CD14-positive monocyte (primary cell): ENCODE data around the gene ATP1A2. TPM values are rescaled to one million over a fixed set of nuclear protein-coding genes. Genes with fewer than 3 reads are reported as not detected.

Experiments used
- DNase-seq, 3 donors: peaks; one replicate each; pipeline ENCODE4 v3.0.0-alpha.2; 2011 to 2022
- H2AFZ ChIP-seq: 2 replicates; pipeline ENCODE4 v1.6.0; 2012; ENCODE audit warnings: mild to moderate bottlenecking, low read depth, low read length, inconsistent platforms; ENCODE audit not compliant: insufficient read depth, poor library complexity, severe bottlenecking
- H3K27ac ChIP-seq, 2 donors: 1 replicate in 1 of 2; 2 replicates in 1 of 2; pipeline ENCODE4 v1.5.1; 2012 to 2013; ENCODE audit warnings: low read length in 2 of 2, control low read depth in 1 of 2, inconsistent platforms in 1 of 2, low read depth in 1 of 2, mild to moderate bottlenecking in 1 of 2
- H3K27me3 ChIP-seq, 2 donors: one replicate each; pipeline versions ENCODE4 v1.6.0 to v1.6.1; 2011 to 2013; ENCODE audit warnings: low read length in 2 of 2; ENCODE audit not compliant: control insufficient read depth in 2 of 2, insufficient read depth in 2 of 2
- H3K36me3 ChIP-seq, 2 donors: replicated peaks in 1 of 2; 1 replicate in 1 of 2; 2 replicates in 1 of 2; pipeline versions ENCODE4 v1.5.1 to v1.6.1; 2012 to 2013; ENCODE audit warnings: low read length in 2 of 2, control low read depth in 1 of 2, inconsistent platforms in 1 of 2, mild to moderate bottlenecking in 1 of 2; ENCODE audit not compliant: insufficient read depth in 2 of 2, control insufficient read depth in 1 of 2
- H3K4me1 ChIP-seq, 2 donors: 1 replicate in 1 of 2; 2 replicates in 1 of 2; pipeline versions ENCODE4 v1.5.1 to v1.6.1; 2012 to 2013; ENCODE audit warnings: low read length in 2 of 2, control low read depth in 1 of 2, inconsistent platforms in 1 of 2, mild to moderate bottlenecking in 1 of 2, moderate library complexity in 1 of 2; ENCODE audit not compliant: insufficient read depth in 2 of 2, control insufficient read depth in 1 of 2
- H3K4me2 ChIP-seq: replicated peaks from 2 replicates; pipeline ENCODE3; 2012; ENCODE audit warnings: low read length, moderate library complexity, mild to moderate bottlenecking; ENCODE audit not compliant: poor library complexity, severe bottlenecking; ENCODE audit errors: extremely low read depth
- H3K4me3 ChIP-seq, 3 experiments: fragments of 200-600 bp in 1 of 3; sonication (generic) in 1 of 3; replicated peaks in 1 of 3; 1 replicate in 2 of 3; 2 replicates in 1 of 3; pipeline ENCODE4 v1.5.1; 2011 to 2013; ENCODE audit warnings: low read length in 3 of 3, mild to moderate bottlenecking in 3 of 3, control low read depth in 2 of 3, low read depth in 2 of 3, inconsistent platforms in 1 of 3, moderate library complexity in 1 of 3
- H3K79me2 ChIP-seq: 2 replicates; pipeline ENCODE4 v1.6.0; 2012; ENCODE audit warnings: mild to moderate bottlenecking, control low read depth, inconsistent platforms, low read length, moderate library complexity; ENCODE audit not compliant: insufficient read depth
- H3K9ac ChIP-seq: 2 replicates; pipeline ENCODE4 v1.6.0; 2017; ENCODE audit warnings: low read length, mild to moderate bottlenecking; ENCODE audit not compliant: insufficient read depth, poor library complexity, severe bottlenecking
- H3K9me3 ChIP-seq, 2 donors: replicated peaks in 1 of 2; 1 replicate in 1 of 2; 2 replicates in 1 of 2; pipeline versions ENCODE4 v1.5.1 to v1.6.1; 2012 to 2013; ENCODE audit warnings: low read length in 2 of 2, control low read depth in 1 of 2; ENCODE audit not compliant: control insufficient read depth in 1 of 2, insufficient read depth in 1 of 2
- H4K20me1 ChIP-seq: 2 replicates; pipeline ENCODE4 v1.6.0; 2012; ENCODE audit warnings: mild to moderate bottlenecking, low read length, control low read depth, moderate library complexity; ENCODE audit not compliant: insufficient read depth
- H3K27ac Mint-ChIP-seq, 7 donors: one replicate each; pipeline ENCODE4 v1.8.0; 2020; ENCODE audit warnings: mild to moderate bottlenecking in 7 of 7, mixed read lengths in 7 of 7, moderate library complexity in 6 of 7, inconsistent platforms in 2 of 7
- H3K27me3 Mint-ChIP-seq, 3 donors: one replicate each; pipeline ENCODE4 v1.8.0; 2021 to 2022; ENCODE audit warnings: low read depth in 3 of 3, mild to moderate bottlenecking in 3 of 3, mixed read lengths in 3 of 3, moderate library complexity in 3 of 3, inconsistent platforms in 1 of 3
- H3K36me3 Mint-ChIP-seq, 2 donors: one replicate each; pipeline ENCODE4 v1.8.0; 2020; ENCODE audit warnings: mixed read lengths in 2 of 2, inconsistent platforms in 1 of 2, mild to moderate bottlenecking in 1 of 2
- H3K4me1 Mint-ChIP-seq: one replicate; pipeline ENCODE4 v1.8.0; 2020; ENCODE audit warnings: mild to moderate bottlenecking, mixed read lengths
- H3K4me3 Mint-ChIP-seq, 2 donors: one replicate each; pipeline ENCODE4 v1.8.0; 2020; ENCODE audit warnings: mild to moderate bottlenecking in 2 of 2, mixed read lengths in 2 of 2, moderate library complexity in 1 of 2
- H3K9me3 Mint-ChIP-seq, 7 donors: one replicate each; pipeline ENCODE4 v1.8.0; 2020 to 2022; ENCODE audit warnings: mixed read lengths in 7 of 7, mild to moderate bottlenecking in 6 of 7, moderate library complexity in 6 of 7, inconsistent platforms in 2 of 7
- WGBS: methylation state at CpG from one replicate; pipeline ENCODE4 v1.1.5; 2013; ENCODE audit warnings: missing lambda C conversion rate; ENCODE audit not compliant: insufficient coverage; 5-methylcytosine and 5-hydroxymethylcytosine counted together
- intact Hi-C, 2 donors: fragments of 100-400 bp; cut with micrococcal nuclease; formaldehyde crosslinking; loops; one replicate each; pipeline versions ENCODE4 v1.15.0 to v1.15.1; 2023
- polyA plus RNA-seq, 3 donors: library from polyadenylated mRNA; depleted of rRNA in 1 of 3; unstranded in 2 of 3; stranded (reverse) in 1 of 3; fragments of 300-500 nt in 2 of 3; fragments of >200 nt in 1 of 3; fragmentation: Illumina TruSeq in 2 of 3; gene quantifications; 1 replicate in 2 of 3; 2 replicates in 1 of 3; pipeline ENCODE4 v1.2.3, GENCODE V29; 2012 to 2021
- TF ChIP-seq, protein P1 (sequence below): fragments of 200-600 bp; IDR thresholded peaks from one replicate; pipeline ENCODE4 v1.8.0; 2022; ENCODE audit warnings: antibody characterized with exemption, mild to moderate bottlenecking

ATP1A2 gene
- polyA plus RNA-seq, 3 donors: 0.03 TPM; not detected in 2

DNA sequence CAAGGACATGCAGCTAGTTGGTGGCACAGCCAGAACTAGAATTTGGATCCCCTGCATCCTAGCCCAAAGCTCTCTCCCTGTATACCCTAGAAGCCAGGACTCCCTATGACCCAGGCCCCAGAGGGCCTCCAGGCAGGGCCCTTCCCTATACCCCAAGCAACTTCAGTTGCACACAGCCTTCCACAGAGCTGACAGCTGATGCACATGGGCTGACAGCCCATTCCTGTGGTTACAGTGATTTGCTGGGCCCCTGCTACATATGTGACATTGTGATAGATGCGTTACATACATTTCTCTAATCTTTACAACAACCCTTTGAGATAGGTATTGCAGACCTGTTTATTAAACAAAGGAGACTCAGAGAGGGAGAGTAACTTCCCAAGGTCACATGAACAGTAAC, 5.8 kb downstream of the ATP1A2 start:
- DNase-seq: no peak
- Histone ChIP-seq H3K4me1 (peaks cover 5 to 7% of the 10 kb centered on the region in 2 donors), H3K4me2 (no peak overlapping the region), H3K9me3 (no peaks in the 10 kb centered on the region), H3K36me3 (no peaks in the 10 kb centered on the region), H3K4me3 (no peak overlapping the region), H2AFZ (no peak overlapping the region), H3K9ac (no peak overlapping the region), H3K27ac (no peak overlapping the region), H3K79me2 (no peaks in the 10 kb centered on the region), H3K27me3 (peaks cover 0 to 2% of the 10 kb centered on the region in 2 donors), H4K20me1 (no peaks in the 10 kb centered on the region)
- Mint-ChIP-seq H3K36me3 (no peaks in the 10 kb centered on the region), H3K27me3 (peaks cover 4 to 16% (median 5%) of the 10 kb centered on the region in 3 donors), H3K4me1 (peaks cover 1% of the 10 kb centered on the region), H3K4me3 (no peak overlapping the region), H3K9me3 (peaks cover 0 to 2% (median 0%) of the 10 kb centered on the region in 7 donors), H3K27ac (no peak overlapping the region)
- WGBS: no CpG with 5 or more reads among the region's 1 CpG
- TF ChIP-seq, protein P1, sequence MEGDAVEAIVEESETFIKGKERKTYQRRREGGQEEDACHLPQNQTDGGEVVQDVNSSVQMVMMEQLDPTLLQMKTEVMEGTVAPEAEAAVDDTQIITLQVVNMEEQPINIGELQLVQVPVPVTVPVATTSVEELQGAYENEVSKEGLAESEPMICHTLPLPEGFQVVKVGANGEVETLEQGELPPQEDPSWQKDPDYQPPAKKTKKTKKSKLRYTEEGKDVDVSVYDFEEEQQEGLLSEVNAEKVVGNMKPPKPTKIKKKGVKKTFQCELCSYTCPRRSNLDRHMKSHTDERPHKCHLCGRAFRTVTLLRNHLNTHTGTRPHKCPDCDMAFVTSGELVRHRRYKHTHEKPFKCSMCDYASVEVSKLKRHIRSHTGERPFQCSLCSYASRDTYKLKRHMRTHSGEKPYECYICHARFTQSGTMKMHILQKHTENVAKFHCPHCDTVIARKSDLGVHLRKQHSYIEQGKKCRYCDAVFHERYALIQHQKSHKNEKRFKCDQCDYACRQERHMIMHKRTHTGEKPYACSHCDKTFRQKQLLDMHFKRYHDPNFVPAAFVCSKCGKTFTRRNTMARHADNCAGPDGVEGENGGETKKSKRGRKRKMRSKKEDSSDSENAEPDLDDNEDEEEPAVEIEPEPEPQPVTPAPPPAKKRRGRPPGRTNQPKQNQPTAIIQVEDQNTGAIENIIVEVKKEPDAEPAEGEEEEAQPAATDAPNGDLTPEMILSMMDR: no peak
- intact Hi-C loops: no loop called here

DNA sequence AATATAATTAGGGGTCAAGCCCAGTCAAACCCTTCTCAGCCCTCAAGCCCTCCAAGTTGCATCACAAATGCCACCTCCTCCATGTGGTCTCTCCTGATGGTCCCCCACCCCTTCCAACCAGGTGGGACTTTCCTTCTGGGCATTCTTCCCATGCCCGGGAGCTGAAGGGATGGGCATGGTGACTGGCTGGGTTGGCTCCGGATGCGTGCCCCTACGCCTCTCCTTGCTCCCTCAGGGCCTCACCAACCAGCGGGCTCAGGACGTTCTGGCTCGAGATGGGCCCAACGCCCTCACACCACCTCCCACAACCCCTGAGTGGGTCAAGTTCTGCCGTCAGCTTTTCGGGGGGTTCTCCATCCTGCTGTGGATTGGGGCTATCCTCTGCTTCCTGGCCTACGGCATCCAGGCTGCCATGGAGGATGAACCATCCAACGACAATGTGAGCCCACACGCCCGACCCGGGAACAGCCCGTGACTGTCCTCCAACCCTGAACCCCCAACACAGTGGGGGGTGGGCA, 7.5 kb downstream of the ATP1A2 start:
- intact Hi-C loops: no loop called here

More for the DNA sequence above, 7.5 kb downstream of the ATP1A2 start:
- no peak for DNase-seq
- H3K36me3 ChIP-seq: no peaks in the 10 kb centered on the region
- Mint-ChIP-seq H3K27ac (no peak overlapping the region), H3K4me1 (peaks cover 1% of the 10 kb centered on the region), H3K4me3 (no peak overlapping the region), H3K9me3 (peaks cover 0 to 2% (median 0%) of the 10 kb centered on the region in 7 donors), H3K27me3 (peaks cover 0 to 7% (median 3%) of the 10 kb centered on the region in 3 donors), H3K36me3 (no peaks in the 10 kb centered on the region)
- TF ChIP-seq, protein P1: no peak
- no peaks in the 10 kb centered on the region for H3K9me3 ChIP-seq
- H3K4me1 ChIP-seq: peaks cover 5 to 7% of the 10 kb centered on the region in 2 donors
- no peak overlapping the region for H3K4me2 ChIP-seq
- H3K27ac ChIP-seq: no peak overlapping the region
- no peaks in the 10 kb centered on the region for H3K27me3 ChIP-seq
- H4K20me1 ChIP-seq: no peaks in the 10 kb centered on the region
- no peaks in the 10 kb centered on the region for H3K79me2 ChIP-seq
- H3K4me3 ChIP-seq: no peak overlapping the region
- no peak overlapping the region for H3K9ac ChIP-seq
- 98% methylated on average over 8 of the region's 16 CpGs for WGBS
- H2AFZ ChIP-seq: no peak overlapping the region
